RPMI8226 (cell line): Measurements from ENCODE around the gene PODN.

Source experiments
- DNase-seq: peaks from one replicate; pipeline ENCODE4 v3.0.0-alpha.2; 2015

Gene PODN

DNA sequence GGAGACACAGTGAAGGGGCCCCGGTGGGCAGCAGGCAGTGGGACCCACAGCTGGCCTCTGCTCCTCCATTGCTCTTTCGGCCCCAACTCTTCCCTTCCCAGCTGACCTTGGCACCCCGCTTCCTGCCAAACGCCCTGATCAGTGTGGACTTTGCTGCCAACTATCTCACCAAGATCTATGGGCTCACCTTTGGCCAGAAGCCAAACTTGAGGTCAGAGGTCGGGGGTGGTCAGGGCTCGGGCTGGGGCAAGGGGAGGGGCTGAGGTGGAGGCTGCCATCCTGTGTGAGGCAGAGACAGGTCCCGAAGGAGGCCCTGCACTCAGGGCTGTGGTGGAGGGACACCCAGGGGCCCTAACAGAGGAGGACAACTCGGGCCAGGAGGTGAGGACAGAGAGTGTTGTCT is 13.7 kb downstream of the PODN start:
- DNase-seq, result peak; percentile 39

DNA sequence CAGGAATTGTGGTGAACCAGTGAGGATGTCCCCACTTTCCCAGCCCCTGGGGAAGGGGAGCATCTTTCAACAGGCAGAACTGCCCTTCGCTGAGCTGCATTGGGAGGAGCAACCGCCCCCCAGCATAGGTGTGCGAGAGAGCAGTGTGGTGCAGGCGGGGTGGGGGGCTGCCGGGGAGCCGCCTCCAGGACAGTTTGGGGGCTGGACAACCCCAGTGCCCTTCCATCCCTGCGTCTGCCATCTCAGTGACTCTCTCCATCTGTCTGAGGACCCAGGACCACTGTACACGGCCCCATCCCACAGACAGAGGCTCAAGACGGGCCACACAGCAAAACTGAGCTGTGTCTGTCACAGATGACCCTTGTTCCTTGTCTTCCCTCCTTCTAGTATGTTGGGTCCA is 14.2 kb downstream of the PODN start:
- DNase-seq, result no peak

DNA sequence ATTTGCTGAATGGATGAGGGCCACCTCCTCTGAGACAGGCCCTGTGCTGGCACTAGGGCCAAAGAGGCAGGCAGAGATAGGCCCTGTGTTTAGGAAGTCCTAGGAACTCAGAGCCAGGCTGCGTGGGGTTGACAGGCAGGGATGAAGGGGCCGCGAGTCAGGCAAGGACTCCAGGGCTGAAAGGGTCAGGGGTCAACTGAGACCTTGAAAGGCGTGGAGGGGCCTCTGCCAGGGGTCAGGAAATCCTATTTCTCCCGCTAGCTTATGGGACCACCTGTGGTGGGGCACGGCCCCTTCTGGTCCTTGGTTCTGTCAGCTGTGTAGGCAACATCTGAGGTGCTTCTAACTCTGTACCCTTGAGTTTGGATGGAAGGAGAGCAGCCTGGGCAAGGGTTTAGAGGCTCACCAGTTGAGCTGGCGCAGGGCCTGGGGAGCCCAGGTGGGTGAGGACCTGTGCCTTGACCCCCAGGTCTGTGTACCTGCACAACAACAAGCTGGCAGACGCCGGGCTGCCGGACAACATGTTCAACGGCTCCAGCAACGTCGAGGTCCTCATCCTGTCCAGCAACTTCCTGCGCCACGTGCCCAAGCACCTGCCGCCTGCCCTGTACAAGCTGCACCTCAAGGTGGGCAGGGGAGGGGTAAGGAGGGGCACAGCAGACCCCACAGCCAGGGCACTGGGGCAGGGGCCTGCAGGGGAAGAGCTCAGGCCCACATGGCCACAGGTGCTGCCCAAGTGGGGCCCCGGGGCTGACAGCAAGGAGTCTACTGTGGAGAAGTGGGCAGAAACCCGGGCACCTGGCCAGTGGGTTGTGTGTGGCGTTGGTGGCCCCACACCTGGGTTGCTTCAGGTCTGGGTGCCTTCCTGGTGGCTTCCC is 14.9 kb downstream of the PODN start:
- DNase-seq, result no peak

DNA sequence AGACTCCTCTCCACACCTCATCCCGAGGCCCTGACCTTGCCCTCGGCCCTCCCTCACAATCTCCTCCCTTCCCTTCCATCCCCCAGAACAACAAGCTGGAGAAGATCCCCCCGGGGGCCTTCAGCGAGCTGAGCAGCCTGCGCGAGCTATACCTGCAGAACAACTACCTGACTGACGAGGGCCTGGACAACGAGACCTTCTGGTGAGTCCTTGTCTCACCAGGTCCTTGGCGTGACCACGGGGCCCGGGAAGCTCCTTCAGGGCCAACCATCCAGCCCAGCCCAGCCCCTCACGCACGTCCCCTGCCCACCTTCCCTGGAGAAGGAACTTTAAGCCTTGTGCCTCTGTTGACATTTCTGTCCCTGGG is 15.6 kb downstream of the PODN start:
- no peak for DNase-seq

DNA sequence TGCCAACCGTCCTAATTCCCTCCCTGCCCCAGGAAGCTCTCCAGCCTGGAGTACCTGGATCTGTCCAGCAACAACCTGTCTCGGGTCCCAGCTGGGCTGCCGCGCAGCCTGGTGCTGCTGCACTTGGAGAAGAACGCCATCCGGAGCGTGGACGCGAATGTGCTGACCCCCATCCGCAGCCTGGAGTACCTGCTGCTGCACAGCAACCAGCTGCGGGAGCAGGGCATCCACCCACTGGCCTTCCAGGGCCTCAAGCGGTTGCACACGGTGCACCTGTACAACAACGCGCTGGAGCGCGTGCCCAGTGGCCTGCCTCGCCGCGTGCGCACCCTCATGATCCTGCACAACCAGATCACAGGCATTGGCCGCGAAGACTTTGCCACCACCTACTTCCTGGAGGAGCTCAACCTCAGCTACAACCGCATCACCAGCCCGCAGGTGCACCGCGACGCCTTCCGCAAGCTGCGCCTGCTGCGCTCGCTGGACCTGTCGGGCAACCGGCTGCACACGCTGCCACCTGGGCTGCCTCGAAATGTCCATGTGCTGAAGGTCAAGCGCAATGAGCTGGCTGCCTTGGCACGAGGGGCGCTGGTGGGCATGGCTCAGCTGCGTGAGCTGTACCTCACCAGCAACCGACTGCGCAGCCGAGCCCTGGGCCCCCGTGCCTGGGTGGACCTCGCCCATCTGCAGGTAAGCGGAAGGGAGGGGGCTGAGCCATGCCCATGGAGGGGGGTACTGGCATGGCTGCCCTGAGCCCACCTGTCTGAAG is 16.5 kb downstream of the PODN start:
- no peak for DNase-seq

DNA sequence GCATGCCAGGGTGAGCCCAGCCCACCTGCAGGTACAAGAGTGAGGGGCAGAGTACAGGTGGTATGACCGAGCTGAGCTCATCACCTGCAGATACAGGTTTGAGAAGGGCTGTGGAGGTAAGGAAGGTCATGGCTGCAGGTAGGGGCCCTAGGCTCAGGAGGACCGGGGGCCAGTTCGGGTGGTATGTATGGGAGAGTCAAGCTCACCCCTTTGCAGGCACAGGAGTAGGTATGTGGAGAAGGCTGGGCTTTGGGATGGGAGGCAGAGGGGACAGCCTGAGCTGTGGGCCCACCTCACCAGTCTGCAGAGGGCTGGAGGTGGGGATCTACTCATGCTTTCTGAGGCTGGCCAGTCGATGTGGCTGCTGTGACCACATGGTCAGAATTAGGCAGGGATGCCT is 17.2 kb downstream of the PODN start:
- DNase-seq, result no peak

DNA sequence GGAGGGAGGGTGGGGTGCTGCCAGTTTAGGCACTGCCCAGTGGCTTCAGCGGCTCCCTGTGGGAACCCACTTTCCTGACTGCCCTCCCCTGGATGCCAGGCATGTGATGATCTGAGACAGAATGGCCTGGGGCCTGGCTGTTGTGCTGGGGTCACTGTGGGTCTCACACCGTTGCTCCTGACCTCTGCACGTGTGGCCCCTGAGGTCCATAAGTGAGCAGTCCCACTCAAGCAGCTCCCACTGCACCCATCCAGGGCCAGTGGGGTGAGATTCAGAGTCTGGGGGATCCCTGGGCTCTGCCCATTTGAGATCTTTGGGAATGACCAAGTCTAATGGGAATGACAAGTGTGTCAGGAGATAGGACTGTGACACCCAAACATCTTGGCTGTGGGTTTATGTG is 18.0 kb downstream of the PODN start:
- no peak for DNase-seq

DNA sequence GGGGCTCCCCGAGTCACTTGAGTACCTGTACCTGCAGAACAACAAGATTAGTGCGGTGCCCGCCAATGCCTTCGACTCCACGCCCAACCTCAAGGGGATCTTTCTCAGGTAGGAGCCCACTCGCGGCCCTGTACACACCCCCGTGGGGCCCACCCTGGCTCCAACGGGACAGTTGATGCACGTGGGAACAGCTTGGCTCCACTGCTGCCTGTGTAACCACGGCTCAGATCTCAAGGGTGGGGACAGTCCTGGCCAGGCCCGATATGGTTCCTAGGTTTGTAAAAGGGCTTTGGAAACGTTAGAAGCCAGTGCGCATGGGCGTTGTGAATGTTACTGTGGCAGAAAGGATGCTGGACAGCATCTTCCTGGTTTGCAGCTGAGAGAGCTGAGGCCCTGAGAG is 18.8 kb downstream of the PODN start:
- no peak for DNase-seq

DNA sequence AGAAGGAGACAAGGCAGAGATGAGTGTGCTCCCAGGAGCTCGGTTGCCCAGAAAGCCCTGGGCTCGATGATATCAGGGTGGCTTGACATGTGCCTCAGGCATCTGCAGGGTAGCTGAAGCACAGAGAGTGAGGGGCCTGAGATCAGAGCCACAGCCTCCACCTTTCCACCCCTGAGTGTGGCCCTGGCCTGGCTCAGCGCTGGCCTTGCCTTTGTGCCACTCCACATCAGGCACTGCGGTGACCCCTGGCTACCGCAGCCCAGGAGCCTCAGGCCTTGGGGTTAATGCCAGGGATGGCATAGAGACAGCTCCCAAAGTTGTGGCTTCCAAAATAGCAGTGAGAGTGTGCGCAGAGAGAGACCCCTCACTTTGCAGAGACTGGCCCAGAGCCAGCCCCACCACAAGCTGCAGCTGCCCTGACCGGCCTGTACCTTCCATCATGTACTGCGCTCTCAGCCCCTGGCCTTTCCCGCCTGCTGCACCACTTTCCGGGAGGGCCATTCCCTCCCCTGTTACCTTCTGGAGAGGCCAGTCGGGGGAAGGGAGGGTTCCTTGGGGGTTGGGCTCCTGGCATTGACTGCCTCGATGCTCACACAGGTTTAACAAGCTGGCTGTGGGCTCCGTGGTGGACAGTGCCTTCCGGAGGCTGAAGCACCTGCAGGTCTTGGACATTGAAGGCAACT is 19.5 kb downstream of the PODN start:
- no peak for DNase-seq

DNA sequence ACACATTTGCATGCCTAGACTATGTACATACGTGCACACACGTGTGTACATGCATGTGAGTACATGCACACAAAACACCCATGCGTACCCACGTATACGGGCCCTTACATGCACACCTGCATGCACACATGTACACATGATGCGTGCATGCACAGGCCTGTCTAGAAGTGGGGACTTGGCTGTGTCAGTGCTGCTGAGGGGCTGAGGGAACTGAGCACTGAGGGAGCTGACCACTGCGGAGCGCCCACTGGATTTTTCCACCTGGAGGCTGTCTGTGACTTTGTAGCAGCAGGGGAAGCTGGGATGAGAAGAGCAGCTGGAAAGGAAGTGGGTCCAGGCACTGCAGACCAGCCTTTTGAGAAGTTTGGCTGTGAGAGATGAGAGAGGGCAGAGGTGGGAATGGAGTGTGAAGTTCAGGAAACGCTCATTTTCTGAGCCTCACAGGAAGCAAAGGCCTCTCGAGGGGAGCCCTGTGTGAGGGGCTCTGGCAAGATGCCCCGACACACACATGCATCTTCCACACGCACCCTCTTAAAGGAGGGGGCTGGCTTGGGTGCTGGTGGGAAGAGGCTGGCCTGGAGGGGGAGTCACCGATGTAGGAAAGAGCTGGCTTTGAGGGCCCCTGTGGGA is 20.9 kb downstream of the PODN start:
- DNase-seq, result no peak

DNA sequence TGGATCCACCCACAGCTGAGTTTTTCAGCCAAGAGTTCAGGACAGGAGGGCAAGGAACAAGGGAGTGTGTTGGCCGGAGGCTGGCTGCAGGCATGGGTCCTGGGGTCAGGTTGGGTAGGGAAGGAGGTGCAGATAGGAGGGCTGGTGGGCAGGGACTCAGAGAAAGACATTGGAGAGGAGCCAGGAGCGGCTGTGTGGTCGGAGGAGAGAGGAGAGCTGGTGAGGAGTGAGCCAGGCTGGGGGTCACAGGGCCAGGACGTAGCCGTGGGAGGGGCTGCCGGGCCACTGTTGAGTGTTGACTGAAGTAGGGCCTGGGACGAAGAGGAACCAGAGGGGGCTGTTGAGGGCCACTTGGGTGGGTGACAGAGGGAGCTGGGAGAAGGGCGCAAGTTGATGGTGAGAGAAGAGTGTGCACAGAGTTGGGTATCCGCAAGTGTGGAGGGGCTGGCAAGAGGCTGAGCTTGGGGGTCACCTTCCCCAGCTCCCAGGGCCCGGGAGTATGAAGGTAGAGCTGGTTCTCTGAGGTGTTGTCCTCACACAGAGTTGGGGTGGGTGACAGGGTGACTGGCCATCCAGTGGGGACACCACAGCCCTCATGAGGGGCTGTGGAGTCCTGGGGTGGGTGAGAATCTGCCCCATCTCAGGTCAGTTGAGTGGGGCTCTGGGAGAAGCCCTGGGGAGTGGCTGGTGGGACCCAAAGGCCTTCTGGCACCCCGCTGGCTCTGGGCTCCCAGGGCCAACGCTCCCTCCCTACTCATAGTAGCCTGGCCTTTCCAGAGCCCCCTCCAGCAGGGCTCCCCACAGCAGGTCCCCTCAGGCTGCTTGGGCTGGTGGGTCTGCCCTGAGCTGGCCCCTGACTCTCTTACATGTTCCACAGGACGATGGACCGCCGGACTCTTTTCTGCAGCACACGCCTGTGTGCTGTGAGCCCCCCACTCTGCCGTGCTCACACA is 21.9 kb downstream of the PODN start:
- no peak for DNase-seq

DNA sequence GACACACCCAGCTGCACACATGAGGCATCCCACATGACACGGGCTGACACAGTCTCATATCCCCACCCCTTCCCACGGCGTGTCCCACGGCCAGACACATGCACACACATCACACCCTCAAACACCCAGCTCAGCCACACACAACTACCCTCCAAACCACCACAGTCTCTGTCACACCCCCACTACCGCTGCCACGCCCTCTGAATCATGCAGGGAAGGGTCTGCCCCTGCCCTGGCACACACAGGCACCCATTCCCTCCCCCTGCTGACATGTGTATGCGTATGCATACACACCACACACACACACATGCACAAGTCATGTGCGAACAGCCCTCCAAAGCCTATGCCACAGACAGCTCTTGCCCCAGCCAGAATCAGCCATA is 22.6 kb downstream of the PODN start:
- no peak for DNase-seq

DNA sequence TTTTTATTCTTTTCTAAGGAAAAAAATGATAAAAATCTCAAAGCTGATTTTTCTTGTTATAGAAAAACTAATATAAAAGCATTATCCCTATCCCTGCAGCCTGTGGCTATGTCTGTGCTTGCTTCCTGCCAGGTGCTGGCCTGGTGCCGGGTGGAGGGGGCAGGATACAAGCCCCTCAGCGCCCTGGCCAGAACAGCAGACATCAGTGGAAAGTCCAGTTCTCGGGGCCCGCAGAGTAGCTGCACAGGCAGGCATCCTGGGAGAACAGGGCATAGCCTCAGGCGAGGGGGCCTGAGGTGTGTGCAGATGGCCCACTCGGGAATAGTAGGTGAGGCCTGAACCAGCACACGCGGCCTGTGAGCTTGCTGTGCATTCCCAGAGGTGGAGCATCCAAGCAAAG is 23.4 kb downstream of the PODN start:
- no peak for DNase-seq

DNA sequence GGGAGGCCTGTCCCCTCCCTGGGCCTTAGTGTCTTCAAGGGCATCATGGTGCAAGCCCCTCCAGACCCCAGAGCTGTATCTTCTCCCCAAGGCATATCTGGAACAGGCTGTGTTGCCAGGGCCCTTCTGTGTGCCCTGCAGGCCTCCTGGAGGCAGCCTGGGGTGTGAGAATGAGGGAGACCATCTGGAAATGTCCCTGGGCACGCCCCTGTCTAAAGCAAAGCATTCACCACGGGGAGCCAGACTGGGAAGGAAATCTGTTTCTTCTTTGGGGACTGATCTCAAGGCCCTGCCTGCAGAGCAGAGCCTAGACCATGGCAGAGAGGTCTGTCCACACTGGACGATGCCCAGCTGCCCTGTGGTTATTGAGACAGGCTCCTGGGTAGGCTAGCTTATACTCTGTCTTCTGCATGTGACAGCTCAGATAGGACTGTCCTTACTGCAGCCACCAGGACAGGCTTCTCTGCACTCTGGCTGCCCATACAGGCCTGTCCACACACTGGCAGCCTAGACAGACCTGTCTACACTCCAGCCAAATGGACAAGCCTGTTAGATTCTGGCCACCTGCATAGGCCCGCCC is 24.6 kb downstream of the PODN start:
- no peak for DNase-seq

DNA sequence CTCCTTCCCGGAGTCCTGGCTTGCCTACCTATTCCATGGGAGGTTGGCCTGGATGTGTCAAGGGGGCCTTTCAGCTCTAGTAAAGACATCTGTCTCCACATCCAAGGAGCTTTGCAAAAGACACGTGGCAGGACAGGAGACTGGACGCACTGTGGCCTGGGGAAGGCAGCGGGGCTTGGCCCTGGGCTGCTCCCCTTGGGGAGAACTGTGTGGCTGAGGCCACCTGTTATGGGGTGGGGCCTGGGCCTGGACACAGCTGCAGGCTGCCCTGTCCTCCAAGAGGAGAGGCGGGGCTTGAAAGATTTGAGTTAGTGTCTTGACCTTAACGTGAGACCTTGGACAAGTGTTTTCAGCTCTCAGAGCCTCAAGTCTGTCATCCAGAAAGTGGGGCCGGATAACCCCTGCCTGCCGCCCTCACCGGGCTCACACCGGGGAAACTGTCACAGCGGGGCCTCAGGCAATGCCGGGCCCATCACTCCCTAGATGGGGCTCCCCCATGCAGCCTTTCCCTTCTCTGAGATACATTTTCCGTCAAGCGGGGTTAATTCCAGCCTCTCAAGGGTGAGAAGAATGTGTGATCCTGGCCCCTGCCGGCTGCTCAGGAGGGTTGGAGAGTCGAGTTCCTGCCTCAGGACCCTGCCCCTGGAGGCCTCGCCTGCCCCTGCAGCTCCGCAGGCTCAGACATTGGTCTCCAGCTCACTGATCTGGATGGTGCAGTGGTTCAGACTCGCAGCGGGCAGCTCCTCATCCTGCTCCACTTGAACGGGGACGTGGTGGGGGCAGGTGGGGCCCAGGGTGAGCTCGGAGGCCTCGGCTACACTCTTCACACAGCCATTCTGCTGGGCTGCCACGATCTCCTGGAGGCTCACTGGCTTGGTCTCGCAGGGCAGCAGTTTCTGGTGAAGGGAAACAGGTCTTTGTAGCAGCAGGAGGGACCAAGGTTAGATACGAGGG is 25.6 kb downstream of the PODN start:
- DNase-seq, result no peak

DNA sequence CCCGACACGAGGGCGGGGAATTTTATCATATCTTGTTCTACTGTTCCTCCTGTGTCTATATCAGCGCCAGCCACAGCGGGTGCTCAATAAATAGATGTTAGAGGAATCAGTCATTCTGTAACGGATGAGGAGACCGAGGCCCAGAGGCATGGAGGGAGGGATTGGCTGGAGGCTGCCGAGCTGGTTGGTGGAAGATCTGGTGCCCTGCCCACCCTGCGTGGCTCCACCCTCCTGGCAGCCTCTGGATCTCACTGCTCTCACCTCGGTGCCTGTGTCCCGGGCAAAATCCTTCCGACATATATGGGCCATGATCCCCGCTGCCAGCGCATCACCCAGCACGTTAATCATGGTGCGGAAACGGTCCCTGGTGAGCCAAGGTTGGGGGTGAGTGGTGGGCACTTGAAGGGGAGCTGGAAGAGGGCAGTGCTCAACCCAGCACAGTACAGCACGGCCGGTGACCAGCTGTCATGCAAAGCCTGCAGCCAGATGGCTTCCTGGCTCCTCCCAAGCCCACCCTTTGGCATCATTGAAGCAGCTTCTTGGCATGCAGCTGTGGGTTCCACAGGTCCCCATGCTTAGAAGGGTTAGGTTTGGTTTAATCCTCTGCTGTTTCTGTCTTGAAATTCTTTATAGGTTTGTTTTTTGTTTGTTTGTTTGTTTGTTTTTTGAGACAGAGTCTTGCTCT is 26.7 kb downstream of the PODN start:
- DNase-seq, result no peak

DNA sequence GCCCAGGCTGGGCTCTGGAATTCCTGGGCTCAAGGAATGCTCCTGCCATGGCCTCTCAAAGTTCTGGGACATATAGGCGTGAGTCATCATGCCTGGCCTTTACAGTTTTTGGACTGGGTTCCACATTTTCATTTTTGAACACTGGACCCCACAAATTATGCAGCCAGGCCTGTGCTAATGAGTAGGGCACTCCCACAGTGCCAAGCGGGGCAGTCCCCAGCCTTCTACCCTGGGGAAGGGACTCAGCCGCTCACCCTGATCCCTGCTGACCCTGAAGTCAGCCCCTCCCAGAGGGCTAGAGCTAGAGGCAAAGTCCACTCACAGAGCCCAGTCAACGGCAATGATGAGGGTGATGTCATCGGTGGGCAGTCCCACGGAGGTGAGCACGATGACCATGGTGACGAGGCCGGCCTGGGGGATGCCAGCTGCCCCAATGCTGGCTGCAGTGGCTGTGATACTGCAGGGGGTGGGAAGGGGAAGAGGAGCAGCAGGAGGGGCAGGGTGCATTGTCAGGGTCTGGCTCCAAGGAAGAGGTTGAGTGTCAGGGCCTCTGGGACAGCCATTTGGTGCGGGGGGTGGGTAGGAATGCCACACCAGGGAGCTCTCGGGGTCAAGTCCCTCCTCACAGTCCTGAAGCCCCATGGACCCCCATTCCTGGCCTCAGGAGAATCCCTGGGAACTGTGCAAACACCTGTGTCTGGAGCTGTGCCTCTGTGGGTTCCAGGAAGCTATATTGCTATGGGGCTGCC is 27.6 kb downstream of the PODN start:
- no peak for DNase-seq

DNA sequence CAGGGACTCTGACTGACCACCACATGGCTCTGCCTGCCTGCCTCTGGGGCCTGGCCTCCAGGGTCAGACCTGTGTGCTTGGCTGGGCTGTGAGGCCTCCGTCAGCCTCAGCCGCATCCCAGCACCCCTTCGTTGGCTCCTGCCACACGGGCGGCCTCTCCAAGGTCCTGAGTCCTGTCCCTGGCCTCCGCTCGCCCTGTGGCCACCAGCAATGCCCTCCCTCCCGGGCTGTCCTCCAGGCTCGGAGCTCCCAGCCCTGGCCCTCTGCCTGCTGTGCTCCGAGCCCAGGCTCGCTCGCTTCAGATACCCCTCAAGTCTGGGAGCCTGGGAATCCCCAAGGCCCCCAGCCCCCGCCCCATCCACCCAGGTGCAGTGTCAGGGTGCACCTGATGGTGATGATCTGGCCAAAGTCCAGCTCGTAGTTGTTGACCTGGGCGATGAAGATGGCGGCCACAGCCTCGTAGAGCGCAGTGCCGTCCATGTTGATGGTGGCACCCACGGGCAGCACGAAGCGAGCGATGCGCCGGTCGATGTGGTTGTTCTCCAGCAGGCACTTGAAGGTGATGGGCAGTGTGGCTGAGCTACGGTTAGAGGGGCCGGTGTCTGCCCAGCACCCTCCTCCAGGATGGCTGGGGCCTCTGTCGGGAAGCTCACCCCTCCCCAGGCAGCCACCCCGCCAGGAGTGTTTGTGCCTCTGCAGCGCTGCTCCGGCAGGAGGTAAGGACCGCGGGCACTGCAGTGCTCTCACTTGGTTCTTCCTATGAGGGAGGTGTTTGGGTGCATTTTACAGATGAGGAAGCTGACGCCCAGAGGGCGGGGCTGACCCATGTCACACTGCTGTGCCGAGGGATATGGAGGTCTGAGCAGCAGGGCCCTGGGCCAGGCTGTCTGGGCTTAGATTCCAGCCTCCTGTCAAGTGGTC is 28.5 kb downstream of the PODN start:
- peak; percentile 35 for DNase-seq
